Neural progenitor cell (in vitro differentiated cells): ENCODE measurements around the gene NKAIN2.

Experiments
- EZH2phosphoT487 ChIP-seq: fragments of 200-600 bp; sonication (generic); IDR thresholded peaks from 2 replicates; pipeline ENCODE4 v1.6.1; 2017; ENCODE audit warnings: antibody characterized with exemption
- TF ChIP-seq, protein P1 (sequence below): fragments of 200-600 bp; sonication (generic); IDR thresholded peaks from 2 replicates; pipeline ENCODE4 v1.5.1; 2017; ENCODE audit warnings: antibody characterized with exemption, mild to moderate bottlenecking

- no peak for TF ChIP-seq EZH2phosphoT487
- TF ChIP-seq, protein P1, sequence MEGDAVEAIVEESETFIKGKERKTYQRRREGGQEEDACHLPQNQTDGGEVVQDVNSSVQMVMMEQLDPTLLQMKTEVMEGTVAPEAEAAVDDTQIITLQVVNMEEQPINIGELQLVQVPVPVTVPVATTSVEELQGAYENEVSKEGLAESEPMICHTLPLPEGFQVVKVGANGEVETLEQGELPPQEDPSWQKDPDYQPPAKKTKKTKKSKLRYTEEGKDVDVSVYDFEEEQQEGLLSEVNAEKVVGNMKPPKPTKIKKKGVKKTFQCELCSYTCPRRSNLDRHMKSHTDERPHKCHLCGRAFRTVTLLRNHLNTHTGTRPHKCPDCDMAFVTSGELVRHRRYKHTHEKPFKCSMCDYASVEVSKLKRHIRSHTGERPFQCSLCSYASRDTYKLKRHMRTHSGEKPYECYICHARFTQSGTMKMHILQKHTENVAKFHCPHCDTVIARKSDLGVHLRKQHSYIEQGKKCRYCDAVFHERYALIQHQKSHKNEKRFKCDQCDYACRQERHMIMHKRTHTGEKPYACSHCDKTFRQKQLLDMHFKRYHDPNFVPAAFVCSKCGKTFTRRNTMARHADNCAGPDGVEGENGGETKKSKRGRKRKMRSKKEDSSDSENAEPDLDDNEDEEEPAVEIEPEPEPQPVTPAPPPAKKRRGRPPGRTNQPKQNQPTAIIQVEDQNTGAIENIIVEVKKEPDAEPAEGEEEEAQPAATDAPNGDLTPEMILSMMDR, result no peak
Observed at GRCh38 chr6:124747349-124747748, 943.7 kb downstream of the NKAIN2 start.
